Activated naive CD4-positive, alpha-beta T cell treated with anti-CD3 and anti-CD28 coated beads, Interleukin-2, amount 50 U/mL, for 16 hours (primary cell): ENCODE results near the gene EIF3CL.
"Not testable (repeated sequence)": the region's sequence is repeated elsewhere in the genome, so short reads cannot be mapped to it uniquely, and the experiment has no call there.

ENCODE experiments used
- DNase-seq: peaks from one replicate; pipeline ENCODE4 v3.0.0-alpha.2; 2020

The EIF3CL gene

GRCh38 chr16:28363408-28363807, 40.2 kb downstream of the EIF3CL start, which contains the start of gene NPIPB6:
Gene NPIPB6 (minus strand): TSS chr16:28363508. CDS start chr16:28362822, 686 bp downstream.
- not testable (repeated sequence) for DNase-seq

GRCh38 chr16:28362600-28362999, 41.0 kb downstream of the EIF3CL start:
- not testable (repeated sequence) for DNase-seq

- DNase-seq, result not testable (repeated sequence)
Observed at GRCh38 chr16:28338230-28338629, 65.4 kb downstream of the EIF3CL start.

- not testable (repeated sequence) for DNase-seq
Observed at GRCh38 chr16:28336940-28337710, 66.5 kb downstream of the EIF3CL start.

GRCh38 chr16:28335678-28336077, 68.0 kb downstream of the EIF3CL start:
- not testable (repeated sequence) for DNase-seq

GRCh38 chr16:28332632-28333031, 71.0 kb downstream of the EIF3CL start:
- not testable (repeated sequence) for DNase-seq

DNA sequence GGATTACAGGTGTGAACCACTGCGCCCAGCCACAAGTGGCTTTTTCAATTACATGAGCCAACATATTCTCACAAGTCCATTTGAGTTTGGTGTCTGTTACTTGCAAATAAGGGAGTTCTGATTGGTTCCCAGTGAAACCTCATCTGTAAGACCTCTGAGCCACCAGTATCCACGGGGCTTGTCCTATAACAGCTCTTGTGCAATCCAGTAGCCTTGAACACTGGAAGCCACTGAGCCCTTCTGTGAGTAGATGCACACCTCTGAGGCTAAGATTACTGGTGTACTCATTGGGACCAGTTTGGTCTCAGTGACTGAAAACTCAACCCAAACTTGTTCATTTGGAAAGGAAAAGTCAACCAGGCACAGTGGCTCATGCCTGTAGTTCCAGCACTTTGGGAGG, 72.7 kb downstream of the EIF3CL start:
- not testable (repeated sequence) for DNase-seq

DNA sequence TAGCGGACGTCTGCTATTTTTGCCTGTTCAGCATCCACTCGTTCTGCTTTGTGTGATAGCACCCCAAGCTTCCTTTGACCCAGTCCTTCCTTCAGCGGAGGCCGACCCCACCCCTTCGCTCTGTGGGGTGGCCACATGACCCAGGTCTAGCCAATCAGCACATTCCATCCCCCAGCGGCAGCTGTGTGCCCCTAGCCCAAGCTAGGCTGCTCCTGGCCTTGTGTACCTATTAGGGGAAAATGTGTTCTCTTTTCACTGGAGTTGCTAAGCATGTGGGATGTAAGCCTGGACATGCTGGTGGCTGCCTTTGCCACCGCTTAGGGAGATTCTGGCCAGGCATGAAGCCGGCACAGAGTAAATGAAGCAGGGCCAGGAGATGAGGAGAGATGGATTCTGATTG, 73.4 kb downstream of the EIF3CL start:
- DNase-seq, result not testable (repeated sequence)
